ENCODE measurements around the gene FNDC3A.
"Not testable (repeated sequence)": the region's sequence is repeated elsewhere in the genome, so short reads cannot be mapped to it uniquely, and the experiment has no call there.

The FNDC3A gene

DNA sequence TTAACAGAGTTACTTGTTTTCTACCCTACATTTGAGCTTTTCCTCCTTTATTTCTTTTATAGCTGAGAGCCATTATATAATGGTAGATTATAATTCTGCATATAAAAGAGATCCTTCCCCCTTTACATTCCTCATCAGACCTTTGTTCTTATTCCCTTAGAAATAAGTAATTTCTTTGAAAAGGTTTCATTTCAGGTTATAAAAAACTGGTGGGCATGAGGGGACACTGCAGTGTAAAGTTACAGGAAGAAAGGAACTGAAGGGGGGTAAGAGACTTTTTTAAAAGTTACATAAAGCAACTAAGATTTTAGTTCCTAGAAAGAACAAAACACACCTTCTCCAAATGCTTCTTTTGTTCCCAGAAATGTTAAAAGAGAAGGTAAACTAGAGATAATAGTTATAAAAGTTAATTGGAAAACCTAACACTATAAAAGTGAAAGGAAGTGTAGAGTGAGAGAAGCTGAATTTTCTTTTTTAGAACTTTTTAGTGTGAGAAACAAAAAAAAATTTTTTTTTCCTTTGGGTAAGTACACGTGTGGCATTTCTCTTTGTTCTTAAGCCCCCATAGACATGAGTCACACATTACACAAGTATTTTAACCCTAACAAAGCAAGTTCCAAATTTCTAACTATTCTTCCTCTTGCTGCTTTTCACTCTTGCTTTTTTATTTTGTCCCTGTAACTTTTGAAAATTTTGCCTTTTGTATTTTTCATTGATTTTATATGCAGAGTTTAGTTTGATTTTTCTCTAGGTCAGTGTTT is 138.0 kb downstream of the FNDC3A start:
- H3K4me1 ChIP-seq (ENCODE audit: low read depth, poor library complexity, severe bottlenecking) = no peaks in the 10 kb centered on the region
- no peak overlapping the region for H3K27ac ChIP-seq
- no peaks in the 10 kb centered on the region for H3K27me3 ChIP-seq (ENCODE audit: insufficient read depth, low read depth)
- TF ChIP-seq CTCF (conservative IDR thresholded peaks at IDR 0.05; ENCODE audit: low read depth, low read length) = no peak
- H3K9ac ChIP-seq = no peak overlapping the region
- H2AFZ ChIP-seq (ENCODE audit: low read depth) = no peak overlapping the region
- no peaks in the 10 kb centered on the region for H3K36me3 ChIP-seq (ENCODE audit: insufficient read depth)
- no peak overlapping the region for H3K4me3 ChIP-seq (IDR thresholded peaks at IDR 0.05; ENCODE audit: insufficient read depth, low read depth, low read length)
- H3K79me2 ChIP-seq (ENCODE audit: insufficient read depth, low read depth) = no peaks in the 10 kb centered on the region; the same call in 1 of the 2 replicates
- H4K20me1 ChIP-seq (ENCODE audit: insufficient read depth) = no peaks in the 10 kb centered on the region
- no peak overlapping the region for H3K4me2 ChIP-seq

DNA sequence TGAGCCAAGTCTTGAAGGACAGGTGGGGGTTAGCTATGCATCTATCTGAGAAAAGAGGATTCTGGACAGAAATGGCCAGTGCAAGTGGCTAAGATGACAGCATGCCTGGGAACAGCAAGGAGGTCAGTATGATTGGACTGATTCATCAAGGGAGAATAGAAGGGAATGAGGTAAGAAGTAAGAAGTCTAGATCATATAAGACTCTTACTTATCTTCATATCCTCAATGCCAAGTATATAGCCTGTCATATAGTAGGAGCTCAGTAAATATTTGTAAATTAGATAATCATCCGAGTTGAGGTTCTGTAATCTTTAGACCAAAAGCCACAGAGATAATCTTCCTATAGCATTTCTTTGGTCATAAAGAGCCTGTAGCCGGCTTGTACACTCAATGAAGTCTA is 141.2 kb downstream of the FNDC3A start:
- Histone ChIP-seq H4K20me1 (ENCODE audit: insufficient read depth) (no peaks in the 10 kb centered on the region), H3K9ac (no peak overlapping the region), H3K27ac (no peak overlapping the region), H3K4me1 (ENCODE audit: low read depth, poor library complexity, severe bottlenecking) (no peaks in the 10 kb centered on the region), H3K27me3 (ENCODE audit: insufficient read depth, low read depth) (no peaks in the 10 kb centered on the region), H3K36me3 (ENCODE audit: insufficient read depth) (no peaks in the 10 kb centered on the region), H3K79me2 (ENCODE audit: insufficient read depth, low read depth) (no peaks in the 10 kb centered on the region; the same call in 1 of the 2 replicates), H3K4me3 (IDR thresholded peaks at IDR 0.05; ENCODE audit: insufficient read depth, low read depth, low read length) (no peak overlapping the region), H2AFZ (ENCODE audit: low read depth) (no peak overlapping the region), H3K4me2 (no peak overlapping the region)
- TF ChIP-seq CTCF (conservative IDR thresholded peaks at IDR 0.05; ENCODE audit: low read depth, low read length) = no peak

DNA sequence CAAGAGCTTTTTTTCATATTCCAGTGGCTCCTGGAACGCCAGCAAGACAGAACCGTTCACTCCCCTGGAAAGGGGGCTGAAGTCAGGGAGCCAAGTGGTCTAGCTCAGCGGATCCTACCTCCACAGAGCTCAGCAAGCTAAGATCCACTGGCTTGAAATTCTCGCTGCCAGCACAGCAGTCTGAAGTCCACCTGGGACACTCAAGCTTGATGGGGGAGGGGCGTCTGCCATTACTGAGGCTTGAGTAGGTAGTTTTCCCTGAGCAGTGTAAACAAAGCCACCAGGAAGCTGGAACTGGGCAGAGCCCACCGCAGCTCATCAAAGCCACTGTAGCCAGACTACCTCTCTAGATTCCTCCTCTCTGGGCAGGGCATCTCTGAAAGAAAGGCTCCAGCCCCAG is 142.7 kb downstream of the FNDC3A start:
- H3K27me3 ChIP-seq (ENCODE audit: insufficient read depth, low read depth); H3K27ac ChIP-seq; H3K4me1 ChIP-seq (ENCODE audit: low read depth, poor library complexity, severe bottlenecking); H2AFZ ChIP-seq (ENCODE audit: low read depth); H3K4me3 ChIP-seq (IDR thresholded peaks at IDR 0.05; ENCODE audit: insufficient read depth, low read depth, low read length); H3K4me2 ChIP-seq; H3K79me2 ChIP-seq (ENCODE audit: insufficient read depth, low read depth); H3K9ac ChIP-seq; H3K36me3 ChIP-seq (ENCODE audit: insufficient read depth); H4K20me1 ChIP-seq (ENCODE audit: insufficient read depth): not testable (repeated sequence)

- Histone ChIP-seq H3K27ac (no peak overlapping the region), H3K4me1 (ENCODE audit: low read depth, poor library complexity, severe bottlenecking) (no peaks in the 10 kb centered on the region), H3K36me3 (ENCODE audit: insufficient read depth) (no peaks in the 10 kb centered on the region), H3K79me2 (ENCODE audit: insufficient read depth, low read depth) (no peaks in the 10 kb centered on the region), H3K4me3 (IDR thresholded peaks at IDR 0.05; ENCODE audit: insufficient read depth, low read depth, low read length) (no peak overlapping the region), H3K9ac (no peak overlapping the region), H3K4me2 (no peak overlapping the region), H4K20me1 (ENCODE audit: insufficient read depth) (no peaks in the 10 kb centered on the region), H3K27me3 (ENCODE audit: insufficient read depth, low read depth) (no peaks in the 10 kb centered on the region), H2AFZ (ENCODE audit: low read depth) (no peak overlapping the region)
- TF ChIP-seq CTCF (conservative IDR thresholded peaks at IDR 0.05; ENCODE audit: low read depth, low read length) = no peak
Measured at GRCh38 chr13:49124693-49125304, 149.1 kb downstream of the FNDC3A start.

GRCh38 chr13:49125964-49126524 is 150.3 kb downstream of the FNDC3A start:
- H3K9ac ChIP-seq = no peak overlapping the region
- no peaks in the 10 kb centered on the region for H3K79me2 ChIP-seq (ENCODE audit: insufficient read depth, low read depth)
- H3K36me3 ChIP-seq (ENCODE audit: insufficient read depth) = no peaks in the 10 kb centered on the region
- H2AFZ ChIP-seq (ENCODE audit: low read depth) = no peak overlapping the region
- no peak overlapping the region for H3K4me3 ChIP-seq (IDR thresholded peaks at IDR 0.05; ENCODE audit: insufficient read depth, low read depth, low read length)
- H3K27me3 ChIP-seq (ENCODE audit: insufficient read depth, low read depth) = no peaks in the 10 kb centered on the region
- no peaks in the 10 kb centered on the region for H4K20me1 ChIP-seq (ENCODE audit: insufficient read depth)
- H3K4me1 ChIP-seq (ENCODE audit: low read depth, poor library complexity, severe bottlenecking) = no peaks in the 10 kb centered on the region
- H3K4me2 ChIP-seq = no peak overlapping the region
- no peak overlapping the region for H3K27ac ChIP-seq
- no peak for TF ChIP-seq CTCF (conservative IDR thresholded peaks at IDR 0.05; ENCODE audit: low read depth, low read length)

Measured in KMS-11 (cell line).